ENCODE results near the gene STAC3. TPM values are rescaled to one million over a fixed set of nuclear protein-coding genes. Genes with fewer than 3 reads are reported as not detected.

The STAC3 gene
- polyA plus RNA-seq (2011; rRNA removed) = 0.40 and 0.62 TPM in 2 replicates
- 0.32 and 0.41 TPM in 2 replicates for polyA plus RNA-seq (2012; cell fraction: cytosol; rRNA removed)
- 1.8 and 2.2 TPM in 2 replicates for polyA plus RNA-seq (2012; cell fraction: nucleus; rRNA removed)
- 0.43 to 0.59 TPM (median 0.54 TPM) in 3 replicates for polyA plus RNA-seq (2017; fragmentation: RNase III; extraction: RNeasy Plus Mini Kit Qiagen cat#74134 plus additional on column Dnase treatment)
- 0.45 and 0.68 TPM in 2 replicates for polyA minus RNA-seq (2011; rRNA and poly(A)+ RNA removed)

DNA sequence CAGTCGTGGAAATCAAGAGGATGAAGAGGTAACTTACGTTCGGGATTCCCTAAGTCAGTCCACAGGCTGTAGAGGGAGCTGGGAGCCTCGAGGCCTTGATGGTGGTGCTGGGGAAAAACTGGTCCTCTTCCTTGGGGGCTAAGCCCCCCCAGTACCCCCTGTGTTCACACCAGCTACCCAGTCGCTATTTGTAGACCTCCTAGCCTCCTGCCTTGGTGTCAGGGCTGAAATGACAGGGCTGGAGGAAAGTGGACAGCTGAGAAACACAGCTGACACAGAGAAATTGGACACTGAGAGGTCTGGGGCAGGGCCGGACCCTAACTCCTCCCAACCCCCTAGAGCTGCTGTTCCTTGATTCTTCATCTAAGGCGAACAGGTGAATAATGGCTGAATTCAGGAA is at the start of gene STAC3:
TSS of gene STAC3 (minus strand) at position 232 of the 400 bp plus-strand sequence. CDS start 1,551 bp downstream, outside the sequence.
- POLR2A ChIA-PET = no interaction called here
- WGBS (ENCODE audit: missing lambda C conversion rate) = 77% methylated on average over 7 of the region's 7 CpGs
- no peaks in the 10 kb centered on the region for H3K4me1 ChIP-seq
- no peak within 1 kb of the TSS for H3K27ac ChIP-seq
- DNase-seq (ENCODE audit: low read depth in 1 of 2, low spot score in 1 of 2) (no peak), FAIRE-seq (no peak), ATAC-seq (no peak)
- no peak within 1 kb of the TSS for H3K4me3 ChIP-seq
- no peak within 1 kb of the TSS for H3K4me2 ChIP-seq
- CTCF ChIA-PET = interaction anchor here (0.6 to 12.1 kb wide), 7 partner anchors 11 to 369 kb away, joined by 4 to 131 read pairs (median 23); no protein-coding TSS in a partner anchor
- no peaks in the 10 kb centered on the region for H3K9me3 ChIP-seq
- TF ChIP-seq, protein P1, sequence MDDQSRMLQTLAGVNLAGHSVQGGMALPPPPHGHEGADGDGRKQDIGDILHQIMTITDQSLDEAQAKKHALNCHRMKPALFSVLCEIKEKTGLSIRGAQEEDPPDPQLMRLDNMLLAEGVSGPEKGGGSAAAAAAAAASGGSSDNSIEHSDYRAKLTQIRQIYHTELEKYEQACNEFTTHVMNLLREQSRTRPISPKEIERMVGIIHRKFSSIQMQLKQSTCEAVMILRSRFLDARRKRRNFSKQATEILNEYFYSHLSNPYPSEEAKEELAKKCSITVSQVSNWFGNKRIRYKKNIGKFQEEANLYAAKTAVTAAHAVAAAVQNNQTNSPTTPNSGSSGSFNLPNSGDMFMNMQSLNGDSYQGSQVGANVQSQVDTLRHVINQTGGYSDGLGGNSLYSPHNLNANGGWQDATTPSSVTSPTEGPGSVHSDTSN (IDR thresholded peaks at IDR 0.05) = no peak
- no peak for TF ChIP-seq JUN (IDR thresholded peaks at IDR 0.05)
- TF ChIP-seq ZNF302 (CRISPR knock-in tag; IDR thresholded peaks at IDR 0.05) = no peak
- no peak for TF ChIP-seq FOSB (CRISPR knock-in tag; IDR thresholded peaks at IDR 0.05)
- TF ChIP-seq NFE2L2 (conservative IDR thresholded peaks at IDR 0.05; ENCODE audit: low read length) = no peak
- no peak for TF ChIP-seq KDM5A (IDR thresholded peaks at IDR 0.05)
- no peak for TF ChIP-seq EHMT2 (IDR thresholded peaks at IDR 0.05; ENCODE audit: low read depth)
- TF ChIP-seq HOXB5 (CRISPR knock-in tag; IDR thresholded peaks at IDR 0.05) = no peak
- no peak for TF ChIP-seq GATA3 (IDR thresholded peaks at IDR 0.05; ENCODE audit: borderline replicate concordance)
- no peak for TF ChIP-seq KDM1A (IDR thresholded peaks at IDR 0.05; ENCODE audit: low read depth)
- TF ChIP-seq RFX5 (IDR thresholded peaks at IDR 0.05) = no peak
- no peak for TF ChIP-seq FOSL2 (IDR thresholded peaks at IDR 0.05)
- no peak for TF ChIP-seq FOSL2 (CRISPR knock-in tag; IDR thresholded peaks at IDR 0.05)
- TF ChIP-seq, protein P2, sequence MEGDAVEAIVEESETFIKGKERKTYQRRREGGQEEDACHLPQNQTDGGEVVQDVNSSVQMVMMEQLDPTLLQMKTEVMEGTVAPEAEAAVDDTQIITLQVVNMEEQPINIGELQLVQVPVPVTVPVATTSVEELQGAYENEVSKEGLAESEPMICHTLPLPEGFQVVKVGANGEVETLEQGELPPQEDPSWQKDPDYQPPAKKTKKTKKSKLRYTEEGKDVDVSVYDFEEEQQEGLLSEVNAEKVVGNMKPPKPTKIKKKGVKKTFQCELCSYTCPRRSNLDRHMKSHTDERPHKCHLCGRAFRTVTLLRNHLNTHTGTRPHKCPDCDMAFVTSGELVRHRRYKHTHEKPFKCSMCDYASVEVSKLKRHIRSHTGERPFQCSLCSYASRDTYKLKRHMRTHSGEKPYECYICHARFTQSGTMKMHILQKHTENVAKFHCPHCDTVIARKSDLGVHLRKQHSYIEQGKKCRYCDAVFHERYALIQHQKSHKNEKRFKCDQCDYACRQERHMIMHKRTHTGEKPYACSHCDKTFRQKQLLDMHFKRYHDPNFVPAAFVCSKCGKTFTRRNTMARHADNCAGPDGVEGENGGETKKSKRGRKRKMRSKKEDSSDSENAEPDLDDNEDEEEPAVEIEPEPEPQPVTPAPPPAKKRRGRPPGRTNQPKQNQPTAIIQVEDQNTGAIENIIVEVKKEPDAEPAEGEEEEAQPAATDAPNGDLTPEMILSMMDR (IDR thresholded peaks at IDR 0.05) = no peak
- TF ChIP-seq SREBF2 (IDR thresholded peaks at IDR 0.05) = no peak
- no peak for TF ChIP-seq CHD2 (IDR thresholded peaks at IDR 0.05; ENCODE audit: low read length, partially characterized antibody)
- TF ChIP-seq MAFK (IDR thresholded peaks at IDR 0.05; ENCODE audit: partially characterized antibody) = no peak
- no peak for TF ChIP-seq ESRRA (IDR thresholded peaks at IDR 0.05; ENCODE audit: borderline replicate concordance, low read length)
- TF ChIP-seq CHD4 (IDR thresholded peaks at IDR 0.05; ENCODE audit: borderline replicate concordance) = no peak
- TF ChIP-seq, protein P3, sequence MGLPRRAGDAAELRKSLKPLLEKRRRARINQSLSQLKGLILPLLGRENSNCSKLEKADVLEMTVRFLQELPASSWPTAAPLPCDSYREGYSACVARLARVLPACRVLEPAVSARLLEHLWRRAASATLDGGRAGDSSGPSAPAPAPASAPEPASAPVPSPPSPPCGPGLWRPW (IDR thresholded peaks at IDR 0.05) = no peak

DNA sequence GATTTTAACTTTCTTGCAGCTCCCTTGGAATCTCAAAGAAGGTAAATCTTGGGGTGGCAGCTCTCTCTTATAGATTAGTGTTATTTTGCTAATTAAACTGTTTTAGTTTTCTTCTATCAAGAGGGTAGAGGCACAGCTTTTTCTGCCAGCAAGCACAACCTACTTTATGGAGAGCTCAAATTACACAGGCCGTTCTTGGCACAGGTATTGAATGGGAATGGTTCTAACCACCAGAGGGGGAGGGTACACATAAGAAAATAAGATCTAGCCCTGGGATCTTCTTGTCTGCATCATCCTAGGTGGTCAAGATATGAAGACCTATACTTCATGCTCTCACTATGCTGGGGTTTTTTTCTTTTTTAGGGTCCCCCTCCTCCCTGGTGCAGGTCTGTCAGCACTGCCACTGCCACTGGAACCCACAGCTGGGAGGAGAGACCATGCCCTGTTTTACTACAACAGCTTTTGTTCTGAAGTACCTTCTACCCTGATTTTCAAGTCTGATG is 48.6 kb upstream of the STAC3 start:
- FAIRE-seq = no peak
- CTCF ChIA-PET = interaction anchor here (0.7 to 19.0 kb wide), 10 partner anchors 9 to 163 kb away, joined by 3 to 459 read pairs (median 4); partner anchors contain the start of genes GLI1 and INHBE
- H3K27ac ChIP-seq = no peak overlapping the region
- TF ChIP-seq NFE2L2 (conservative IDR thresholded peaks at IDR 0.05; ENCODE audit: low read length) (no peak), POLR2AphosphoS2 (conservative IDR thresholded peaks at IDR 0.05; ENCODE audit: low read length) (no peak), GATA3 (IDR thresholded peaks at IDR 0.05; ENCODE audit: borderline replicate concordance) (no peak), FOSL2 (IDR thresholded peaks at IDR 0.05) (no peak), FOSL2 (CRISPR knock-in tag; IDR thresholded peaks at IDR 0.05) (no peak), FOSB (CRISPR knock-in tag; IDR thresholded peaks at IDR 0.05) (no peak)
- TF ChIP-seq, protein P4, sequence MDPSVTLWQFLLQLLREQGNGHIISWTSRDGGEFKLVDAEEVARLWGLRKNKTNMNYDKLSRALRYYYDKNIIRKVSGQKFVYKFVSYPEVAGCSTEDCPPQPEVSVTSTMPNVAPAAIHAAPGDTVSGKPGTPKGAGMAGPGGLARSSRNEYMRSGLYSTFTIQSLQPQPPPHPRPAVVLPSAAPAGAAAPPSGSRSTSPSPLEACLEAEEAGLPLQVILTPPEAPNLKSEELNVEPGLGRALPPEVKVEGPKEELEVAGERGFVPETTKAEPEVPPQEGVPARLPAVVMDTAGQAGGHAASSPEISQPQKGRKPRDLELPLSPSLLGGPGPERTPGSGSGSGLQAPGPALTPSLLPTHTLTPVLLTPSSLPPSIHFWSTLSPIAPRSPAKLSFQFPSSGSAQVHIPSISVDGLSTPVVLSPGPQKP (IDR thresholded peaks at IDR 0.05; ENCODE audit: low read depth, low read length) = no peak
- H3K4me1 ChIP-seq = no peaks in the 10 kb centered on the region
- no peak overlapping the region for H3K4me3 ChIP-seq
- no peak for ATAC-seq
- no peaks in the 10 kb centered on the region for H3K9me3 ChIP-seq
- H3K4me2 ChIP-seq = no peak overlapping the region
- DNase-seq (ENCODE audit: low read depth in 1 of 2, low spot score in 1 of 2) = no peak
- WGBS (ENCODE audit: missing lambda C conversion rate) = 63% methylated on average over 1 of the region's 1 CpG
- POLR2A ChIA-PET = no interaction called here
